Glomerular visceral epithelial cell (primary cell): ENCODE measurements around the gene BUD31.
"Not testable (repeated sequence)": the region's sequence is repeated elsewhere in the genome, so short reads cannot be mapped to it uniquely, and the experiment has no call there.

Experiments used
- DNase-seq: peaks from one replicate; pipeline ENCODE4 v3.0.0-alpha.2; 2016; ENCODE audit errors: extremely low spot score

The BUD31 gene

DNA sequence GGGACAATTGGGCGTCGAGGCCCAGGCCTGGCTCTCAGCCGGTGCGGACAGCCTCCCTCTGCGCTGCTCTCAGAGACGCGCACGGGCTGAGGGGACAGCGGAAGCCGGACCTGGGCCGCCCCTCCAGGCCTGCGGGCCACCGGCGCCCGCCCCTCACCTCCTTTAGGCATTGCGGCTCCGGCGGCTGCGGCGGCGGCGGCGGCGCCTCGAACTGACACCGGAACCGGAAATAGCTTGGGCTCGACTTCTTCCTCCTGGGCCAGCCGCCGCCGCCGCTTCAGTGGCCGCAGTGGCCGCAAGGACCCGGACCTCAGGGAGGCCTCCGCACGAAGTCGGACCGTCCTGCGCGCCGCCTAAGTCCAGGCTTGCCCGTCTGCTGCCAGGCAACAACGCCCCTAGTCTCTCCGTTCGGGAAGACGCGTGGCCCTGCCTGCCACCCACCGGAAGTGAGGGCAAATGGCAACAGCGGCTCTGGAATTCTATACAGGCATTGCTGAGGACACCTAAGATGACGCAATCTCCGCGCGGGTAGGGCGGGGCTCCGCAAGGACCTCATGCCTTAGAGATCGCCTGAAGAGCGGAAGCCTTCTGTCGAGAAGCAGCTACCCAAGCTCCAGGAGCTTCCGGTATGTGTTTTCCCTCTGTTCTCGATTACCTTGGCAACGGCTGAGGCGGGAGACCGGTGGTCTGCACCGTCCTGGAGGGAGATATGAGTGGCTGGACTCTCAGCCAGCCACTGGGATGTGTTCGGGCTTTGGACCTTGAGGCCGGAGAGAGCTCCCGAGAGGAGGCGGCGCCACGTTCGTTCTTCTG is at the start of gene BUD31, which contains the start of gene PDAP1:
Gene BUD31, plus strand, starts transcription at position 591 of the 813 bp plus-strand sequence. CDS start 2,124 bp downstream, outside the sequence.
Gene PDAP1, minus strand, starts transcription at position 219 of the 813 bp plus-strand sequence. Its CDS starts 49 bp downstream, at position 170.
- peak; percentile 93 for DNase-seq

DNA sequence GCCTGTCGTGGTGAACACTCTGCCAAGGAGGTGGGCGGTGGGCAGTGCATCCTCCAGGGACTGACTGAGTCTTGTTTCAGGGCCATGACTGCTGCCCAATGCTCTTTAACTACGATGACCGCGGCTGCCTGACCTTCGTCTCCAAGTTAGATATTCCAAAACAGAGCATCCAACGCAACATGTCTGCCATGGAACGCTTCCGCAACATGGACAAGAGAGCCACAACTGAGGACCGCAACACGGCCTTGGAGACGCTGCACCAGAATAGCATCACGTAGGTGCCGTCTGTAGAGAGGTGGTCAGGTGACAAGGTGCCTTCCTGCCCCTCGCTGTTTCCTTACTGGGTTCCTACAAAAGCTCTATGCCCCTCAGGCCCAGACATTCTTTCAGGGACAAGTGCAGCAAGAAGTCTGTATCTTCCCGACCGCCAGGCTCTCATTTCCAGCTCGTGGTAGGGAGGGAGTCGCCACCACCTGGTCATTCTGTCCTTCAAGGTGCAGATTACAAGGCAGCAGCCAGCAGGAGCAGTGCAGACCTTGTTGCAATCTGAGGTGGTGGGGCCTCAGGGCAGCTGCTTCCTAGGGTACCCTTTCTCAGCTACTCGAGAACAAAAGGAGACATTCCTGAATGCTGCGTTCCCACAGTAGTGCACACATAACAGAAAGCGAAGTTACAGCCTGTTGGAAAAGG is 49.2 kb upstream of the BUD31 start:
- no peak for DNase-seq

DNA sequence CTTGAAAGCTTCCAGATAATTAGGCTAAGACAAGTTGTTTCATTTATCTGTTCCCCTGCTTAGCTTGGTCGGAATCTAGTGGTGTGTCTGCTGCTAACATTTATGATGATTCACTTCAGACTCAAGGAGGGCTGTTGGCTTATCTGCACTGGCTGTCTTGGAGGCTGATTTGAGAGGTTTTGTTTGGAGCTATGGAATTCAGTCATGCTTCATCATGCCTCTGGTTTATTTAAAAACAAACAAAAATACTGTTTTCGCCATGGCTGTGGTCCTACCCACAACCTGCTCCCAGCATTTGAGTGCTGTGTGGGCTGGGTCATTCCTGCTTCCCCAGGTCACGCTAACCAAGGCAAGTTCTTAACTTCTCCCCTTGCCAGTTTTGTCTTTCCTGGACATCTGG is 46.0 kb upstream of the BUD31 start:
- no peak for DNase-seq

DNA sequence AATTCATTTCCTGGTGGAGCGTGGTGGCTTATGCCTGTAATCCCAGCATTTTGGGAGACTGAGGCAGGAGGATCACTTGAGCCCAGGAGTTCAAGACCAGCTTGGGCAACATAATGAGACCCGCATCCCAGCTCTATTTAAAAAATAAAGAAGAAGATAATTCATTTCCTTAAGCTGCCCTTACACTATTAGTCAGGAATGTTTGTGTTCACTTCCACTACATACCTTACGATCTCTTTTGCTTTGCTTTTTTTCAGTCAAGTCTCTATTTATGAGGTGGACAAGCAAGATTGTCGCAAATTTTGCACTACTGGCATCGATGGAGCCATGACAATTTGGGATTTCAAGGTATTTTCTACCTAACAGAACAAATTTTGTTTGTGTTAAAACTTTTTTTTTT is 45.5 kb upstream of the BUD31 start:
- no peak for DNase-seq

DNA sequence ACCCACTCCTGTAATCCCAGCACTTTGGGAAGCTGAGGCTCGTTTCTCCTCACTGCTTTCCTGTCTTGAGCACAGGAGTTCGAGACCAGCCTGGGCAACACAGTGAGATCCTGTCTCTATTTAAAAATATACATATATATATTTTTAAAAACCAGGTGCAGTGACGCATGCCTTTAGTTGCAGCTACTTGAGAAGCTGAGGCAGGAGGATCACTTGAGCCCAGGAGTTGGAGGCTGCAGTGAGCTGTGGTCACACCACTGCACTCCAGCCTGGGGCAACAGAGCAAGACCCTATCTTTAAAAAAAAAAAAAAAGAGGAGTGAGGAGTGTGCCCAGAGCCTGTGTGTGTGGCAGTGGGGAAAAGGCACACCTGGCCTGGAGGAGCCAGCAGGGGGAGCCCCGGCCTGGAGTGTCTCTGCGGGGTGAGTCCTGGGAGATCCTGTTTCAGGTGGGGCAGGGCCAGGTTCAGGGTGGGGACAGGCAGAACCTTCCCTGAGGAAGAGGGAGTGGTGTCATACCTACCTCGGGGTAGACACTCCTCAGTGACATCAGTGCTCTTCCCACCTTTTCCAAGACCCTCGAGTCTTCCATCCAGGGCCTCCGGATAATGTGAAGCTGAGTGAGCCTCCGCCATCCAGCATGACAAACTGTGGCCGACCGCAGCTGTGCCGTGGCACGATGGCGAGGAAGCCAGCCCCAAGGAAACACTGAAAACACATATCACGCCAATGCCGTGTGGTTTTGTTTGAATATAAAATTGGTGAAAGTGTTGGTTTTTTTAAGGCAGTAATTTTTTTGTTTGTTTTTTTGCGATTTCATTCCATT is 43.2 kb upstream of the BUD31 start:
- DNase-seq = peak; percentile 40

DNA sequence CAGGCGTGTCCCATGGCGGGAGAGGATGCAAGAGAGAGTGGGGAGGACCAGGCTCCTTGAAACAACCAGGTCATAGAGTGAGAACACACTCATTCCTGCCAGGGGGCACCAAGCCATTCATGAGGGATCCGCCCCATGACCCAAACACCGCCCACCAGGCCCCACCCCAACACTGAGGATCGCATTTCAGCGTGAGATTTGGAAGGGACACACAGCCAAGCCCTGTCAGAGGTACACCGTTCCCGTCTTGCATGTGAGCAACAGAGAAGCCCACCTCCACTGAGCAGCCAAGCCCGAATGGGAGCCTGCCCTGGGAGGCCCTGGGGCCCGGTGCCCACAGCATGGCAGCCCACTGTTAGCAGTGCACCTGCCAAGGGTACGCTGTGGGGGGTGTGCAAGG is 42.1 kb upstream of the BUD31 start:
- DNase-seq = no peak

DNA sequence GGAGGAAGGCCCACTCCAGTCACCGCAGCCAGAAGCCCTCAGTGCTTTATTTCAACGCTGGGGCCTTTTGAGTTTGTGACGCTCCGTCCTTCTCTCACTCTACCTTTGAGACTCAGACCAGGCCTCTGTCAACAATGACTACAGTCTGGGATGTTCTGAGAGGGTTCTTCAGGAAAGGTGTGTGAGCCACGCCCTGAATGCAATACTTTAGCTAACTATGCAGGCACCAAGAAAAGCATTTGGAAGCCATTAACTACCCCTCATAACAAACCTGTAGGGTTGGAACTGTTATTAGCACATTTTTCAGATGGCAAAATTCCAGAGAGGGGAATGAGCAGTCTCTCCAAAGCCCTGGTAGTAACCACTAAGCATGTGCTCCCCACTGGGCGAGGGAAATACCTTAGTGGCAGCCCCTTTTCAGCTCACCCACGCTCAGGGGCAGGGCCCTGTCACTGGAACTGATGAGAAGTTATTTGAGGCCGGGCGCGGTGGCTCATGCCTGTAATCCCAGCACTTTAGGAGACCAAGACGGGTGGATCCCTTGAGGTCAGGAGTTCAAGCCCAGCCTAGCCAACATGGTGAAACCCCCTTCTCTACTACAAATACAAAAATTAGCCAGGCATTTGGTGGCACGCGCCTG is 39.9 kb upstream of the BUD31 start:
- no peak for DNase-seq

DNA sequence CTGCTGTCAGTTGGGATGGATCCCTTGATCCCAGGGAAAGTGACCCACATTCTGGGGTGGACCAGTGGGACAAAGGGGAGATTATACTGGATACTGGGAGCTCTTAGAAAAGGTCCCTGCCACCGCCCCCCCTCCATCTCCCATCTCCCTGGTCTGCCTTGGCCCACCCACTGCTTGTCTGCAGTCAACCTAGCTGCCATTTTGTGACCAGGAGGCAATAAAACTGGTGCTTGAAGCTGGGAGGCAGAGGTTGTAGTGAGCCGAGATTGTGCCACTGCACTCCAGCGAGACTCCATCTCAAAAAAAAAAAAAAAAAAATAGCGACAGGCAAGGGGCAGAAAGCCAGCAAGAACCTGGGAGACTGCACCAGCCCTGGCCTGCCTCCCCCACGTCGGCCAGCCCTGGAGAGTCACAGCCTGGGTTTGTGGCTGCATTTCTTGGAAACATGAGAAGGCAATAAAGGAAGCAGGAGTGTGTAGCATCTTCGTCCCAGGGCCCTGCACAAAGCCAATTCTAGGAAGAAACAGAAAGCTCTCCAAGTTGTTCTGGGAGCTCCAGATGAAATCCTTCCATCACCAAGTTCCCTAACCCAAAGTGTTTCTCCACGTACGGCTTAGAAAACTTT is 38.9 kb upstream of the BUD31 start:
- no peak for DNase-seq

DNA sequence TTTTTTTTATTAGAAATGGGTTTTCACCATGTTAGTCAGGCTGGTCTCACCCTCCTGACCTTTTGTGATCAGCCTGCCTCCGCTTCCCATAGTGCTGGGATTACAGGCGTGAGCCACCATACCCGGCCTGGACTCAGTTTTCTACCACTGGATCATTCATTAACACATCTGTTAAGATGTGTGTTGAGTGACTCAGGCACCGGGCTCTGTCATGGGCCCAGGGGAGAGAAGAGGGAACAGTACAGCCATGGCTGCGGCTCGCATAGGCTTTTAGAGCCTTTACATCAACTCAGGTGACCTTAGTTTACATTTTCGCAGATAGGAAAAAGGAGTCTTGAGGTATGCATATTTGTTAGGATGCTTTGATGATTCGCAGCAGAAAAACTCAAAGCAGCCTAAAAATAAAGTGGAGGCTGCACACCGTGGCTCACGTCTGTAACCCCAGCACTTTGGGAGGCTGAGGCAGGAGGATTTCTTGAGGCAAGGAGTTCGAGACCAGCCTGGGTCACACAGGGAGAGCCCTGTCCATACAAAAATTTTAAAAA is 37.3 kb upstream of the BUD31 start:
- DNase-seq = peak; percentile 53

DNA sequence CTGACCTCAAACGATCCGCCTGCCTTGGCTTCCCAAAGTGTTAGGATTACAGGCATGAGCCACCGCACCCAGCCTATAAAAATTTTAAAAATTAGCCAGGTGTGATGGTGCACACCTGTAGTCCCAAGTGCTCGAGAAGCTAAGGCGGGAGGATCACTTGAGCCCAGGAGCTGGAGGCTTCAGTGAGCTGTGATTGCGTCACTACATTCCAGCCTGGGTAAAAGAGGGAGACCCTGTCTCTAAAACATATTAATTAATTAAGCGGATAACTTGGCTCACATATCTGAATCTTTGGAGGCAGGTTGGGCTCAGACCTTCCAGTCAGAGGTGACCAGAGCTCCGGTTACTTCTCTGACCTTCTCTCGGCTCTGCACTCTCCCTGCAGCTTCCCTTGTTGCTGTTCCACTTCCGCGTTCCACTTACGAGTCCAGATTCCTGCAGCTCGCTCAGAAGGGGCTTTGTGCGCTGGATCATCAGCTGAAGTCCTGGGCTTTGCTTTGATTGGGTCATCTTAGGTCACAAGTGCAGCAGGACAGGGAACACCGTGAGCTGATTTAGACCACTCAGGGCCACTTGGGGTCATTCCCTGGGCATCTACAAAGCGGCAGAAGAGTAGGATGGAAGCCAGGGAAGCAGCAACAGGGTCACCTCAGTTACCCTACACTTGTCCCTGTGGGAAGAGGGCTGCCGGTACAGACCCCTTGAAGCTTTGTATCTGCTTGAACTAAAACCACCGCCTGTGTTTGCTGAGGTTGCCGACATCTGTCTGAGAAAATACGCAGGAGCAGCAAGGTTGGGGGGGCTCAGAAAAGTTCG is 36.3 kb upstream of the BUD31 start:
- DNase-seq = peak; percentile 83

DNA sequence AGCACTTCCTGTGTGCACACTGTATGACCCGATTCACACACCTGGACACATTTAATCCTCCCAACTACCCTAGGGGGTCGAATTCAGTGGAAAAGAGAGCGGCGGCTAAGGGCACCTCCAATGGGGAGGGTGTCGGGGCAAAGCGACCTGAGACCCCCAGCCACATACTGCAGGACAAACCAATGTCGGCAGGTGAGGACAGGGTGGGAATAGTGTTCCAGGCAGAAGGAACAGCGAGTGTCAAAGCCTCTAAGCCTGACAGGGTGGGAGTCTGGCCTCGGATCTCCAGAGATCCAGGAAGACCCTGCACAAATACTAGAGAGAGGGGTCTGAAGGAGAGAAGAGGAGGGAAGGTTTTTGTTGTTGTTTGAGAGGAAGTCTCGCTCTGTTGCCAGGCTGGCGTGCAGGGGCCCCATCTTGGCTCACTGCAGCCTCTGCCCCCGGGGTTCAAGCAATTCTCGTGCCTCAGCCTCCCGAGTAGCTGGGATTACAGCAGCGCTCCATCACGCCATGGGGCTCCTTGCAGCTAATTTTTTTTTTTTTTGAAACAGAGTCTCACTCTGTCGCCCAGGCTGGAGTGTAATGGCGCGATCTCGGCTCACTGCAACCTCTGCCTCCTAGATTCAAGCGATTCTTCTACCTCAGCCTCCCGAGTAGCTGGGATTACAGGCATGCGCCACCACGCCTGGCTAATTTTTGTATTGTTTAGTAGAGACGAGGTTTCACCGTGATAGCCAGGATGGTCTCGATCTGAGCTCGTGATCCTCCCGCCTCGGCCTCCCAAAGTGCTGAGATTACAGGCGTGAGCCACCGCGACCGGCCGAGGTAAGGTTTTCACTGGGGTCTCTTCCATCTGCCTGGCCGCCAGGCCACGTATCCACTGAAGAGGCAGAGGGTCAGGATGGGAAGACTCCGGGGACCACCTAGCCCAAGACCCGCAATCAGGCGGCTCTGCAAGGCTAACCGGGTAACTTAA is 35.4 kb upstream of the BUD31 start:
- no peak for DNase-seq

DNA sequence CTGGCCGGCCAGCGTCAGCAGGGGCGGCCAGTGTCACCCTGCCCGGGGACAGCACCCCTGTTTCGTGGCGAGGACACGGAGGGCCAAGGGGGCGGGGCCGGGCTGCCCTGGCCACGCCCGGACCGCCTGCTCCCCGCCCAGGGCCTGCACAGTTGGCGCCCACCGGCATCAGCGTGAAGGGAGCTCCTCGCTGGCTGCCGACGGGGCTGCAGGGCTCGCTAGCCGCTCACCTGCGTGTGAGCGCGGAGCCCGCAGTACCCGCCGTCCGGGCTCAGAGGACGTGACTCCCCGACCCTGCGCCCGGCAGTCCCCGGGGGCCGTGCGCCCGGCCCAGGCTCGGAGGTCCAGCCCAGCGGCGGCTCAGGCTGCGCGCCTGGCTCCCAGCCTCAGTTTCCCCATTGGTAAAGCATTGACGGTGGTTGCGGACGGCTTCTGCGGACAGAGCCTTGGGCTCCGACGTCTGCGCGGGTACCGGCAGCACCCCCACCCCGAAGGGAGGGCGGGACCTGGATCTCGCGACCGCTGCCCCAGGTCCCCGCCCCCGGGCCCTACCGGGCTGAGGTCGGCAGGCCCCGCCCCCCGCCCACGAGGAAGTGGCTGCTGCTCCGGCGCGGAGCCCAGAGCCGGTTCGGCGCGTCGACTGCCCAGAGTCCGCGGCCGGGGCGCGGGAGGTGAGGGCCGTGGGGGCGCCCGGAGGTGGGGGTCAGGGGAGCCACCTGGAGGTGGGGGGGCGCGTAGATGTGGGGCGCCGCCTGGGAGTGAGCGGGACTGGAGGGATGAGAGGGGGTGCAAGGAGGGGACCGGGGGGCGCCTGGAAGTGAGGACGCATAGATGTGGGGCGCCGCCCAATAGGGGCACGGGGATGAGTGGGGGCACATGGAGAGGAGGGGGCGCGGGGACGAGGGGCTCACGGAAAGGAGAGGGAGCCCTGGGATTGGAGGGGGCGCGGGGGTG is 34.4 kb upstream of the BUD31 start, which contains the start of gene ARPC1B:
Gene ARPC1B, plus strand, starts transcription at position 620 of the 954 bp plus-strand sequence. CDS start 10,985 bp downstream, outside the sequence.
- peak; percentile 84 for DNase-seq

DNA sequence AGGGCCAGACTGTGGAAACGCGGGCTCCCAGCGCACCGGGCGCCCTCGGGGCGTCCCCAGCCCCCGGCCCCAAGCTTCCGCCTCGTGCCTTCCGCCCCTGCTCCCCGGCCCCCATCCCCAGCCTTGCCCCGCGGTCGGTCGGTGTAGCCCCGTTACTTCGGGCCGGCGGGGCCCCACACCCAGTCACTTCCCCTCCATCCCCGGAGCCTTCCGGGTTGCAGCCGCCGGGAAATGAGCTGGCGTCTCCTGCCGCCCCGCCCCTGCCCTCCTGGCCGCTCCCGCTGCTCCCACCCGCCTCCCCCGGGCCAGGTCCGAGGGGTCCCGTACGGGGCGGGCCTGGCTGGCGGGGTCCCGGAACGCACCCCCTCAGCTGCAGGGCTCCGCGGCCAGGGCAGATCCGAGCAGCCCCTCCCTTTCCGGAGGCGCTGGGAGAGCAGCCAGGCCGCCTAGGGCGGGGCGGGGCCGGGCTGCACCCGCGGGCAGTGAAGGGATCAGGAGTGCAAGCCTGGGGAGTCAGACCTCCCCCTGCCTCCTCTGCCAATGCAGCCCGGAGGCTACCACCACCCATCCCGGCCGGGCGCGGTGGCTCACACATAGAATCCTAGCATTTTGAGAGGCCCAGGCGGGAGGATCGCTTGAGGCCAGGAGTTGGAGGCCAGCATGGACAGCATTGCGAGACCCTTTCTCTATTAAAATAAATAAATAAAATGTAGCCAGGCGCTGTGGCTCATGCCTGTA is 33.5 kb upstream of the BUD31 start:
- DNase-seq = peak; percentile 79

DNA sequence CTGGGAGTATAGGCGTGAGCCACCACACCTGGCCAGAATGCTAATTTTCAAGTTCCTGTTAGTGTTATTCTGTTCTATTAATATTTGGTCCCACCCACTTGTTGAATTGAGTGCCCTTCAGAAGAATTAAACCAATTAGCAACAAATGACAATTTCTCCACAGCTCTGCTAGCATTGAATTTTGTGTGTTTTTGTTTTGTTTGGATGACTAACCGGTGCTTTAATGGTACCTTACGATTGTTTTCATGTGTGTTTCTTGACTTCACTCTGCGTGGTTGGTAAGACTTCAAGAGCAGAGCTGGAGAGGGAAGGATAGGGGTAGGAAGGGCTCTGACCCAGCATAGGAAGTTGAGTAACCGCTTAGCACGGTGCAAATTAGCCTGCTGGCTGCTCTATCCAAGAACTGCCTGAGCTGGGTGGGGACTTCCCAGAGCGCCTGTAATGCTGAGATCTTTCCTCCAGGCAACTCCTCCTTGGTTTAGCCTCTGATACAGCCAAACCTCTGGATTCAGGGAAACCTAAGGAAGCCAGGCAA is 29.7 kb upstream of the BUD31 start:
- DNase-seq = peak; percentile 75

DNA sequence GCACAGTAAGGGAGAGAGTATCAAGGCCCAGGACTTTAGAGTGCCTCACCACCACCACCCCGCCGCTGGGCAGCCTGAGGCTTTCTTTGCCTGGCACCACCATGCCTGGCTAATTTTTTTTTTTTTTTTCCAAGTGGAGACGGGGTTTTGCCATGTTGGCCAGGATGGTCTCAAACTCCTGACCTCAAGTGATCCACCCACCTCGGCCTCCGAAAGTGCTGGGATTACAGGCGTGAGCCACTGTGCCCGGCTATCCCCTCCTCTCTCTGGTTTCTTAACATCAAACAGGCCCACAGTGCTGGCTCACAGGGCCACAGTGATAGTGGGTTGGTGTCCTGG is 29.1 kb upstream of the BUD31 start:
- not testable (repeated sequence) for DNase-seq

DNA sequence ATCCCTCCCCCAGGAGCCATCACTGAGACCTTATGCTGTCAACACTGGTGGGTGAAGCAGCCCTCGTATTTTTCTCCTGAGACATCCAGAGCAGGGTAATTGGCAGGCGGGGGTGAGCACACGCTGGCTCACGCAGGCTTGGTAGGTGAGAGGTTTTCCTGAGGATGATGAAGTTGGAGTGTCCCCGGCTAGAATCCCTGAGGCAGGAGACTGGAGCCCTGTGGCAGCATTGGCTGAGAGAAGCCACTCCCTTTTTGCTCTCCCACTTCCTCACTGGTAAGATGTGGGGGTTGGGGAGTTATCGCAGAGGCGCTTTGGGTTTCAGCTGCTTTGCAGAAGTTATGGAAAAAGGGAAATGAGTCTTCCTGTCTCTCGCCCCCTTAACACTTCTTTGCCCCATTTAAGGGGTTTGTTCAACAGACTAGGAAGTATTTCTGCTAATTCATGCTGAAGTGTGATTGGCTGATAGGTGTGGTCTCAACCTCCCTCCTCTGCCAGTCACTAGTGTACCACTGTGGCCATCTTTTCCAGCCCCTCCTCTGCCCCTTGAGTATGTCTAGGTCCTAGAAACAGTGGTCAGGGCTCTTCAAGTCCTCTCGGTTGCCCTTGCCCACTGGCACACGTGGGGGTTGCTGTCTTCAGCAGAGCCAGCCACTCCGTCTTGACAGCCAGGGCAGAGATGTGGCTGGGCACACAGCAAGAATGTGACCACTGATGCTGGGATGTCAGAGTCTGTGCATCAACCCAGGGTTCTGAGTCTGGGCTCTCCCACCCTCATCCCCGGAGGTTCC is 28.5 kb upstream of the BUD31 start:
- peak; percentile 50 for DNase-seq
